GM18507 (cell line): Measurements from ENCODE around the gene DHRS12.

Experiments
- DNase-seq: peaks from one replicate; pipeline ENCODE4 v3.0.0; 2011; ENCODE audit warnings: low read depth; ENCODE audit not compliant: insufficient read length; ENCODE audit errors: extremely low spot score
- FAIRE-seq: peaks from 2 replicates; lab custom pipeline; 2011; peaks lifted over from hg19 to GRCh38; lab: Jason Lieb, UNC

DHRS12 gene

DNA sequence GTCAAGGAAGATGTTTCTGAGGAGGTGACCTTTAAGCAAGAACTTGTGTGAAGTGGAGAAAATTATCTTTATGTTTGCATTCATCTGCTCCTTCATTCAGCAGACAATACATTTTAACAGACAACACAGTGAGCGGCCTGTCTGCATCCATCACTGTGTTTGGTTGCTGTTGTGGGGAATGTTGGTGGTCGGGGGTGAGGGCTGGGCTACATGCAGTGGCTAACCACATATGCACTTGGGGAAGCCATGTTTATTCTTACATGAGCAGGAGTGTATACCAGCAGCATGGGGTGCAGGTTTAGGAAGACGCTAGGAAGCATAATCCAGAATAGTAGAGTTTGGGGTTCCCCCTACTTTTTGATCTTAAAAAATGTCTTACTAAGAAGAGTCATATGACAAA lies 66.4 kb downstream of the DHRS12 start:
- DNase-seq = no peak
- FAIRE-seq = no peak

DNA sequence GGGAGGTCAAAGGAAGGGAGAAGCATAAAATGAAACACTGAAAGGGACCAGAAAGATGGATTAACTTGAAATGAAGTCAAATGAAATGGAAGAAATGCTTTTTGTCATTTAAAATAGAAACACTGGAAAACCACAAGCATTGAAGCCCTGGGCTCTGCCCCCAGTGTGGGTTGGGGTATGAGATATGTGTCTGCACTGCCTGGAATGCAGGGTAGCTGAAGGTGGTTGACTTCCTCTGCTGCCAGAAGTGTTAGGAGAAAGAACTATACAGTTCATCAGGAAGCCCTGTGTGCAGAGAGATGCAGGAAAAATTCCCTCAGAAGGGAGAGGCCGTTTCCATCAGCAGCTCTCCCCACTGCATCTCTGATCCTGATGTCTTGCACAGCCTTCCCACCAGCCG lies 69.2 kb downstream of the DHRS12 start:
- FAIRE-seq = no peak
- no peak for DNase-seq

DNA sequence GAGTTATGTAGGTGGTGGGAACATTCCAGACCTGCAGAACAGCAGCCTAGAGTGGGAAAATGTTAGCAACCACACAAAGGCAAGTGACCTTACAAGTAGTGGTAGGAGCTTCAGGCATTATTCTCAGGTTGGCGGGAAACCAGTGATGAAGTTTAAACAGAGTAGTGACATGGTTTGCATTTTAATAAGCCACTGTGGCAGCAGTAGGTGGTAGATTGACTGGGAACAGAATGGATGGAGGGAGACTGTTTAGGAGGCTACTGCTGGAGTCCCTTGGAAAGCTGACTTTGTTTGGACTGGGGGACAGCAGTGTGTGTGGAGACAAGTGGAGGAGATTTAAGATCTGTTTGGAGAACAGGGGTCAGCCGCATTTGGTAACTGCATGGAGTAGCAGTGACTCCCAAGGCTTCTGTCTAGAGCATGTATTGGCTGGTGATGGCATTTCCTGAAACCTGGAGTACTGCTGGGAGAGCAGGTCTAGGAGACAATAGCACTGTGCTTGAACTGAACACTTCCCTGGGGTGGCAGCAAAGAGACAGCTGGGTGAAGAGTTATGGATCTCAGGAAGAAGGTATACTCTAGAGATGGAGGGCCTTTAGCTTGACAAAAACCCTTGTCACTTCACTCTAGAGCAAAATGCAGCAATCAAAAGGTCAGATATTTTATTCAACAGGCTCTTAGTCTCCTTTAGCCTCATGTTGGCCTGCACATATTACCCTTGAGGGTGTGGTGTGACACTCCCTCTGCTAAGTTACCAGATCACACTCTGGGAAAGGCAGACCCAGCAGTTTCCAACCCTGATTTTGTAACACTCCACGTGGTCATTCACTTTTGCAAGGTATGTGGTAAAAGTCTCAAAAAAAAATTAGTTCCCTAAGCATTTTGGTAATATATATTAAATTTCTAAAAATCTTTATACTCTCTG lies 70.3 kb downstream of the DHRS12 start:
- FAIRE-seq (no peak), DNase-seq (no peak)

DNA sequence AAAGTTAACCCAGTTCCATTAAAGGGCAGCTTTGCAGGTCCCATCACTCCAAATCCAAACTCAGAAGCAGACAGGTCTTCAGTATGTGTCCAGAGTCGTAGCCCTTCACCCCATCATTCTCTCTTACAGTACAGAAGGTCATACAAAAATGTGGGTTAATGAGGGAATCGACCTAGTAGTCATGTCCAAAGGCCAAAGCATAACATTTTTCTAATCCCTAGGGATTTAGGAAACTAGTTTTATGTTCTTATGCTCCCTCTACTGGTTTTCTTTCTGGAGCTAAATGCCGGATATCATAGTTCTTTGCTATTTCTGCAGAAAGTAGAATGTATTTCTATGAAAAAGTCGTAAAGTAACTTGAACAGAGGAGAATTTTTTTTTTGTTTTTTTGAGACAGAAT lies 72.2 kb downstream of the DHRS12 start:
- DNase-seq = no peak
- no peak for FAIRE-seq

DNA sequence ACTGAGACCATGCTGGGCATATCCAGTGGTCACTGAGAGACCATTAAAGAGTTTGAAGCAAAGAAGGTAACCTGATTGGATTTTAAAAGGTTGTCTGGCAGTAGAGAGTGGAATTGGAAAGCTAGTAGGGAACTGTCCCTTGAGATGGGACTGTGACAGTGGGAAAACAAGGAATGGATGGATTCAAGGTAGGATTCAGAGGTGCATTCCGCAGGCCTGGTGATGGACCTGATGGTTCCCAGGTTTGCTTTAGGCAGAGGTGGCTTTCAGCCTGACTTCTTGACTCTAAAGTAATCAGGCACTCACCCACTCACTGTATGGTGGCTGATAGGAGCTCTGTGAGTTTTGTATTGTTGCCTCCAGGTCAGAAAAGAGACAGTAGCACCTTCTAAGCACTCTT lies 73.0 kb downstream of the DHRS12 start:
- FAIRE-seq = no peak

DNA sequence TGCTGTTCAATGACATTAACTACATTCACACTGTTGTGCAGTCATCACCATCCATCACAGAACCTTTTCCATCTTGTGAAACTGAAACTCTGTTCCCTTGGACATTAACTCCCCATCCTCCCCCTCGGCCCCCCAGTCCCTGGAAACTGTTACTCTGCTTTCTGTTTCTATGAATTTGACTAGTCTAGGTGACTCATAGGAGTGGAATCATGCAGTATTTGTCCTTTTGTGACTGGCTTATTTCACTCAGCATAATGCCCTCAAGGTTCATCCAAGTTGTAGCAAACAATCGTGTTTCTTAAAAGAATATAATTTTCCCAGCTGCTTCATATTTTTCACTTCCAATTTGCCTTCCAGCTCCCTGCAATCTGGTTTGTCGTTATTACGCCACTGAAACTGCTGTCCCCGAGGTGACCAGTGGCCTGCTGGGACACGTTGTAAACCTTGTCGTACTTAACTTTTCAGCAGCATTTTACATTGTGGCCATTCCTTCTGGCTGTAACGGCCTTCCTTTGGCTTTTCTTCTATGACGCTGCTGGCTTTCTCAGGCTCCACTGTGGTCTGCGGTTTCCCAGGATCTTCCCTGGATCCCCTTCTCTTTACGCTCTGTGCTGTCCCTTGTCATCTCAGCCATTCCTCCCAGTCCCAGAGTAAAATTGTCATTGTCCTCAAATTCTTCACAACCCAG lies 74.0 kb downstream of the DHRS12 start:
- no peak for DNase-seq
- FAIRE-seq = no peak

More for the DNA sequence above, 73.0 kb downstream of the DHRS12 start:
- DNase-seq = no peak

DNA sequence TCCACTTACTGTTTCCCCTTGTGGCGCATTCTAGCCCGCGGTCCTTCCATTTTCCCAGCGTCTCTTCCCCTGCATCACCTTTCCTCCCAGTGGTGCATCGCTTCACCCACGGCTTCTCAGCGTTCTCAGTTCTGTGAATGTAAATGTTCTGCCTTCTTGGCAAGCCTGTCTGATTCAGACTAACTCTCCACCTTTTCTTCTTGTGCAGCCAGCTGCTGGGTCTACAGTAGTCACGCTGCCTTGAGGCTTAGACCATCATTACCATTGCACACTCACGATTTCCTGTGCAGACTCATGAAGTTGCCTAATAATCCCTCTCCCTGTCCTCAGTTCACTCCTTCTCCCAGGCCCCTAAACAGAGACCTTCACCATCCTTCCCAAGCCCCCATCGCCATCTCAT lies 75.0 kb downstream of the DHRS12 start:
- FAIRE-seq = no peak
- DNase-seq = no peak

DNA sequence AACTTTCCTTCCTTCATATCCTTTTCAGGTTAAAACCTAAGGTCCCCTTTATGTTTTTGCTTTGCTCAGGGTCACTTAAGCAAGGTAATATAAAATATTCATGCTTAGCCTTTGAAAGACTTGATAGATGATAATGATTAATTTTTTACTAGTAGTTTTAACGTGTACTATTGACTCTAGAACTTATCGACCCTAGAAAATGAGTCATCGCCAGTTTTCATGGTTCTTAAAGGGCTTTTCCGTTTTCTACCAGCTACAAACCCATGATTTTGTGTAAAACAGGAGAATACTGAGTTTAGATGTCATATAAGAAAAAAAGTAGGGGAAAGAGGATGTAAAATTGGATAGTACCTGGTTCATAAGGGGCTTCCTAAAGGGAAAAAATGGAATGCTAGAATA lies 75.7 kb downstream of the DHRS12 start:
- no peak for DNase-seq
- FAIRE-seq = no peak

DNA sequence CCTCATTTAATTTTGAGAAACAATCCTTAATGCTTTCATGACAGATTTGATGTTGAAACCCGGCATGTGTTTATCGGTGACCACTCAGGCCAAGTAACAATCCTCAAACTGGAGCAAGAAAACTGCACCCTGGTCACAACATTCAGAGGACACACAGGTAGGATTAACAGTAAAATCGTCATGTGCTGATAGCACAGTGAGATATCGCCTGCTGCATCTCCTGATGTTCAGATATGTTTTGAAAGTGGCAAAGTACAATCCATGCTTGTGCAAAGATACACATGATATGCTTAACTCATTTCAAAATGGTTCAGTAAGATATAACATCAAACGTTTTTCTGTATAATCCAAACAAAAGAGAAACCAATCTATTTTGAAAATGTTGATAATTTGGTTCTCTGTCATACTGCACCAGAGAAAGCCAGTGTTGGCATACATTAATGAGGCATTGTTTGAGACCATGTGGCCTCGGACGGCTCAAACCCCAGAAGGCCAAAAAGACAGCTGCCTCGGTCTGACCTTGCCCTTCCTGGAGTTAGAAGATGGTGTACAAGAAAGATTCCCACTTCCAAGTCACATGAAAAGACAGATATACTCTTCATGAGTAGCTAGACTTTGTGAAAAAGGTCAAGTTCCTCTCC lies 76.2 kb downstream of the DHRS12 start:
- no peak for DNase-seq
- no peak for FAIRE-seq

DNA sequence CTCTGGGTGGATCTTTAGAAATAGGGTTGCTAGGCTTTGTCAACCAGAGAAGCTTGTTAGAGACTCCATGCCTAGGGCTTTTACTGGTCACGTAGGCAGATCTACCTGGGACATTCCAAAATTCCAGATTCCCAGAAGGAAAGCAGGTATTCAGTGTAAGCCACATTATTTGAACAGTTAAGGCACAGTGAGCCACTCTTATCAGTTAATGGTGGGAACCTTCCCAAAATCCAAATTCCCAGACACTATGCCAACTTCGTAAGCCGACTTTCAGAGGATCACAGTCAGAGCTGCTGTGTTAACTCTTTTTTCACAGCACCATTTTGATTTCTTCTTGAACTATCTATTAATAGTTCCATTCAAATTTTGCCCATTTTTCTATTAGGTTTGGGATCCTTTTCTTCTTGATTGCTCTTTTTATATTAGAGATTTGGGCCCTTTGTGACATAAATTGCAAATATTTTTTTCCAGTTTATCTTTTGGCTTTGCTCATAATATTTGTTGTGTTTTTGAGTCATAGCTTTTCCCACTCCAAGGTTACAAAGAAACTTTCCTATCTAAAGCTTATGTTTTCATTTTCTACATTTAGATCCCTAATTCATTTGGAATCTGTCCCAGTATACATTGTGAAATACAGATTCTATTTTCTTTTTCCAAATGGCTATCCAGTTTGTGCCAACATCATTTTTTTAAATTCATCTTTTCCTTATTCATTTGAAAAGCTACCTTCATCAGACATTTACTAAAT lies 77.3 kb downstream of the DHRS12 start:
- DNase-seq (no peak), FAIRE-seq (no peak)

DNA sequence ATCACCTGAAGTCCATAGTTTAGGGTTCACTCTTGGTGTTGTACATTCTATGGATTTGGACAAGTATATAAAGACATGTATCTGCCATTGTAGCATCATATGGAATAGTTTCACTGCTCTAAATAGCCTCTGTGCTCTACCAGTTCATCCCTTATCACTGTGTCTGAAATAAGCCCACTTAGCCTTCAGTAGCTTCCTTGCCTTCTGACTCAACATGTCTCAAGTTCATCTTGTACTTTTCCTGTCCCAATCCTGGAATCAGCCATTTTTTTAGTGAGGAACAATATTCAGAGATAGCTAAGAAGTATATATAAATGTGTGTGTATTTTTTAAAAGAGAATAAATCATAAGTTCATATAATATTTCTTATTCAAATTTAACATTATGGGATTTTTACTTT lies 79.2 kb downstream of the DHRS12 start:
- no peak for FAIRE-seq

DNA sequence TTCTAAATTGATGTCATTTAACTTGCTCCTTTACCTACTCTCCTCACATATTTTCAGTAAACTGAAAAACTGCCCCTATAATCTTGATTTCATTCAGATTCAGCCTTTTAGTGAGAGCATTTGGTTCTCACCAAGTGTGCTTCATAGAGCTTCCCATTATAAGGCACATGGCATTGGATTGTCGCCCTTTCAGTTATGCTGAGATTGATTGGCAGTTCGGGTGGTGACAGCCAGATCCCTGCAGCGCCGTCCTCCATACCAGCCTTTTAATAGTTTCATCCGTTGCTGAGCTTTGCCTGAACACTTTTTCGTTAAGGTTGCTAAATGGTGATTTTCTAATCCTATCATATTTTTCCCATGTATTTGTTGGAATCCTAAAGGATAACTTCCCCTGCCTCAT lies 80.4 kb downstream of the DHRS12 start:
- FAIRE-seq (no peak), DNase-seq (no peak)

More for the DNA sequence above, 79.2 kb downstream of the DHRS12 start:
- no peak for DNase-seq

DNA sequence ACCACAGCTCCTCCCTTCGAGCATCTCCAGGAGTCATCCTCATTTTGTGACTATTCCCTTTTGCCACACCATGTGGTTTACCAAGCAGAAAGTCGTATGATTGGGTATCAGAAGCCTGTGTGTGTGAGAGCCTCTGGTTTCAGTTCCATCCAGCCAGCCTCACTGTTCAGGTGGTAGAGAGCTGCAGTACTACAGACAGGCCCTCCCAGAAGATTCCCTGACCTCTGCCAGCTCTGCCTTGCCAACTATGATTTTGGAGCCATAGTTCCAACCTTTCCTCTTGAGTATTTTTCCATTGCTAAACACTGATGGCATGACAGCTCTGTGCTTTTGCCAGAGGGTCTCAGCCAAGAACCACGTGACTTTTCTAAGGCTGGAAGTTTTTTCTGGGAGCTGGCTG lies 82.5 kb downstream of the DHRS12 start:
- DNase-seq = no peak
- peak; percentile 77 for FAIRE-seq

DNA sequence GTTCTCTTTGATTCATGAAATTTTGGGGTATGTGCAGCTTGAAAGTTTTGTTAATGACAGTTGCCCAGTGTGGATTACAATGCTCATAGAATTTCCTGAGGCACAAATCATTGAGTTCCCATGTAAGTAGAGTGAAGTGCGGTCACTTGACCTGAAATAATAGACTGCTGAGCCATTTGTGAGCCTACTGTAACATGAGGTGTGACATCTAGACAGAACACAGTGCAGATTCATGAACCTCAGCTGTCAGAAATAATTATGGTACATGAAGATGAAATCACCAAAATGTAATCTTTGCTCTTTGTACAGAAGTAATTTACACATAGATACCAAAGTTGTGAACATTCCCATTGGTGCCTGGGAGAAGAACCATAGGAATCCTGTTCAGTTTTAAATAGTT lies 84.6 kb downstream of the DHRS12 start:
- FAIRE-seq (no peak), DNase-seq (no peak)
